ENCODE measurements around the gene C1QTNF2. TPM values are rescaled to one million over a fixed set of nuclear protein-coding genes. Genes with fewer than 3 reads are reported as not detected.

Gene C1QTNF2
- total RNA-seq, 1 experiment from 2014 or later: not detected

DNA sequence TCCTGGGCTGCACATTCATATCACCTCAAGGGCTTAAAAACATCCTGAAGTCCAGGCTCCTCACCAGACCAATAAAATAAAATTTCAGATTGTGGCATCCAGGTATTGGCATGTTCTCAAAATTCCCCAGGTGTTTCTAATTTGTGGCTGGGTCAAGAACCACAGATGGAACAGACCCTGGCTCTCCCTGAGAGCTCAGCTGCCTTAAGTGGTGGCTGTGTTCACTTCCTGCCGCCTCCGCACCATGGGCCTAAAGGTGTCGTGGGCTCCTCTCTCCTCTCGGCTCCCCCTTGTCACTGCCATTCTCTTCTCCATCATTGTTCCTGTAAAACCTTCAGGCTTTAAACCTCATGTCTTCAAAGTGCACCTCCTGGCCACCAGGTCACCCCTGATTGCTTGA, 40.2 kb downstream of the C1QTNF2 start:
- no peak overlapping the region for H3K27ac ChIP-seq (ENCODE audit: low read length)
- H3K4me3 ChIP-seq (ENCODE audit: low read length): no peak overlapping the region
- H3K9me2 ChIP-seq (replicated peaks; ENCODE audit: insufficient read depth, low read length): no peaks in the 10 kb centered on the region
- H3K9me3 ChIP-seq (ENCODE audit: low read length): no peaks in the 10 kb centered on the region
- no peak overlapping the region for H3K9ac ChIP-seq (ENCODE audit: low read length)
- H2AFZ ChIP-seq (ENCODE audit: low read length): no peak overlapping the region
- no peaks in the 10 kb centered on the region for H3K4me1 ChIP-seq (ENCODE audit: low read length)
- H3K4me2 ChIP-seq (ENCODE audit: low read depth, low read length, poor library complexity, severe bottlenecking): no peak overlapping the region
- no peaks in the 10 kb centered on the region for H3K36me3 ChIP-seq (ENCODE audit: insufficient read depth, low read length)
- H4K20me1 ChIP-seq (ENCODE audit: insufficient read depth, low read depth, low read length): no peaks in the 10 kb centered on the region
- no peaks in the 10 kb centered on the region for H3K79me2 ChIP-seq (ENCODE audit: low read length)
- DNase-seq: no peak
- no peaks in the 10 kb centered on the region for H3K27me3 ChIP-seq (ENCODE audit: low read length)

DNA sequence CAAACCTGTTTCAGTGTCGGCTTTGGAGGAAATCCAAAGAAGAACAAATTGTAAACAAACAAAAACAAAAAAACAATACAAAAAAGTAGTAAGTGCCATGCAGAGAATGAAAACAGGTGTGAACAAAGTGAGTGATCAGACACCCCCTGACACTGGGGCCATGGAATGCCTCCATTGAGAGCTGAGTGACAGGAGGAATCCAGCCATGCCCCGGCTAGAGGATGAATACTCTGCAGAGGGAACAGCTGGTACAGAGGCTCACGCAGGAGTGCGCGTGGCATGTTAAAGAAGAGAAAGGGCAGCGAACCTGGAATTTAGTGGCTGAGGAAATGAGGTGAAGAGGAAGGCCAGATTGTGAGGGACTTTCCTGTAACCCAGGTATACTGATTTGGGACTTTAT, 42.6 kb downstream of the C1QTNF2 start:
- H3K36me3 ChIP-seq (ENCODE audit: insufficient read depth, low read length): no peaks in the 10 kb centered on the region
- H3K9me2 ChIP-seq (replicated peaks; ENCODE audit: insufficient read depth, low read length): no peaks in the 10 kb centered on the region
- no peaks in the 10 kb centered on the region for H4K20me1 ChIP-seq (ENCODE audit: insufficient read depth, low read depth, low read length)
- H3K27ac ChIP-seq (ENCODE audit: low read length): no peak overlapping the region
- H3K9me3 ChIP-seq (ENCODE audit: low read length): no peaks in the 10 kb centered on the region
- DNase-seq: no peak
- H3K4me3 ChIP-seq (ENCODE audit: low read length): no peak overlapping the region
- no peak overlapping the region for H3K4me2 ChIP-seq (ENCODE audit: low read depth, low read length, poor library complexity, severe bottlenecking)
- no peaks in the 10 kb centered on the region for H3K4me1 ChIP-seq (ENCODE audit: low read length)
- H3K27me3 ChIP-seq (ENCODE audit: low read length): no peaks in the 10 kb centered on the region
- H3K79me2 ChIP-seq (ENCODE audit: low read length): no peaks in the 10 kb centered on the region
- no peak overlapping the region for H3K9ac ChIP-seq (ENCODE audit: low read length)
- H2AFZ ChIP-seq (ENCODE audit: low read length): no peak overlapping the region

DNA sequence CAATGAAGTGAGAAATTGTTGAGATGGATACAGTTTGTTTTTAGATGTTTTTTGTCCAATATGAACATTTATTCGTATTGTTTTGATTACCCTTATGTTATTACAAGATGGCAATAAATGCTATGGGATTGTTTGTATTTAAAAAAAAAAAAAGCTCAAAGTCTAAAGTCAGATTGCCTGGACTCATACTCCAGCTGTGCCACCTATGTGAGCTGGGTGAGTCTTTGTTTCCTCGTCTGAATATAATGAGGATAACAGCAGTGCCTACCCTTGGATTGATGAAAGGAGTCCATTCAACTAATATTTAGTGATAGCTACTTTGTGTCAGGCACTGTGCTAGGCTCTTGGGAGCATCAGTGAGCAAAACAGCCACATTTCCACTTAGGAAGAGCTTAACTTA, 43.4 kb downstream of the C1QTNF2 start:
- Histone ChIP-seq H3K36me3 (ENCODE audit: insufficient read depth, low read length) (no peaks in the 10 kb centered on the region), H3K9me3 (ENCODE audit: low read length) (no peaks in the 10 kb centered on the region), H4K20me1 (ENCODE audit: insufficient read depth, low read depth, low read length) (no peaks in the 10 kb centered on the region), H3K4me1 (ENCODE audit: low read length) (no peaks in the 10 kb centered on the region), H3K79me2 (ENCODE audit: low read length) (no peaks in the 10 kb centered on the region), H3K4me2 (ENCODE audit: low read depth, low read length, poor library complexity, severe bottlenecking) (no peak overlapping the region), H3K27me3 (ENCODE audit: low read length) (no peaks in the 10 kb centered on the region), H3K9me2 (replicated peaks; ENCODE audit: insufficient read depth, low read length) (no peaks in the 10 kb centered on the region), H2AFZ (ENCODE audit: low read length) (no peak overlapping the region), H3K9ac (ENCODE audit: low read length) (no peak overlapping the region), H3K4me3 (ENCODE audit: low read length) (no peak overlapping the region), H3K27ac (ENCODE audit: low read length) (no peak overlapping the region)
- no peak for DNase-seq

DNA sequence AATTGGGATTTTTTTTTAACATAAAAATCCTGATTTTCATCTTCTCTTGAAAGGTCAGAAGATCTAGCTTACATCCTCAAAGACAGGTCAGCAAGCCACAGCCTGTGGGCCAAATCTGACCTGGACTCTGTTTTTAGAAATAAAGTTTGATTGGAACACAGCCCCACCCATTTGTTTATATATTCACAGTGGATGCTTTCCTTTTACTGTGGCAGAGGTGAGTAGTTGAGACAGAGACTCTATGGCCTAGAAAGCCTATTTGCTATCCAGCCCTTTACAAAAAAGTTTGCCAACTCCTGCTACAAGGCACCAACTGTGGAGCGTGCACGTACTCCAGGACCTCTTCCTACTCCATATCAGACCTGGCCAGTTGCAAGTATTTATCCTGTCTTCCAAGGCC, 44.7 kb downstream of the C1QTNF2 start:
- Histone ChIP-seq H3K36me3 (ENCODE audit: insufficient read depth, low read length) (no peaks in the 10 kb centered on the region), H4K20me1 (ENCODE audit: insufficient read depth, low read depth, low read length) (no peaks in the 10 kb centered on the region), H3K9me2 (replicated peaks; ENCODE audit: insufficient read depth, low read length) (no peaks in the 10 kb centered on the region), H3K9ac (ENCODE audit: low read length) (no peak overlapping the region), H3K4me2 (ENCODE audit: low read depth, low read length, poor library complexity, severe bottlenecking) (no peak overlapping the region), H3K79me2 (ENCODE audit: low read length) (no peaks in the 10 kb centered on the region), H3K4me3 (ENCODE audit: low read length) (no peak overlapping the region), H3K9me3 (ENCODE audit: low read length) (no peaks in the 10 kb centered on the region), H2AFZ (ENCODE audit: low read length) (no peak overlapping the region), H3K27me3 (ENCODE audit: low read length) (no peaks in the 10 kb centered on the region), H3K4me1 (ENCODE audit: low read length) (no peaks in the 10 kb centered on the region), H3K27ac (ENCODE audit: low read length) (no peak overlapping the region)
- no peak for DNase-seq

DNA sequence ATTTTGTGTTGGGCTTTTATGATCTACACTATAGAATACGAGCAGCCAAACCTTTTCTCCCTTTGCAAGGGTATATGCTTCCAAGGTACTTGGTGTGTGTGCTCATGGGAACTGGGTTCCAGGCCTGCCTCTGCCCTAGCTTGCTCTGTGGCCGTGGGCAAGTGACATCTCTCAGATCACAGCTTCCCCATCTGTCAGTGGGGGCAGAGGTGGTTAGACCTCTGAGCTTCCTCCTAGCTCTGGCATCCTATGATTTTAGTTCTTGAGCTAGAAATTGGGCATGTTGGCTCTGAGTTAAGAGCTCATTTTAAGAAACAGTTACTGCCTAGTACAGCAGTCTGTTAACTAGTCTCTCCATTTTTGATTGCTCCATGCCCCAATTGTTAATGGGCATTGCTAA, 45.5 kb downstream of the C1QTNF2 start:
- Histone ChIP-seq H3K4me1 (ENCODE audit: low read length) (no peaks in the 10 kb centered on the region), H3K9ac (ENCODE audit: low read length) (no peak overlapping the region), H3K9me2 (replicated peaks; ENCODE audit: insufficient read depth, low read length) (no peaks in the 10 kb centered on the region), H3K27ac (ENCODE audit: low read length) (no peak overlapping the region), H3K36me3 (ENCODE audit: insufficient read depth, low read length) (no peaks in the 10 kb centered on the region), H3K4me3 (ENCODE audit: low read length) (no peak overlapping the region), H3K27me3 (ENCODE audit: low read length) (no peaks in the 10 kb centered on the region), H3K79me2 (ENCODE audit: low read length) (no peaks in the 10 kb centered on the region), H2AFZ (ENCODE audit: low read length) (no peak overlapping the region), H3K4me2 (ENCODE audit: low read depth, low read length, poor library complexity, severe bottlenecking) (no peak overlapping the region), H4K20me1 (ENCODE audit: insufficient read depth, low read depth, low read length) (no peaks in the 10 kb centered on the region), H3K9me3 (ENCODE audit: low read length) (no peaks in the 10 kb centered on the region)
- no peak for DNase-seq

DNA sequence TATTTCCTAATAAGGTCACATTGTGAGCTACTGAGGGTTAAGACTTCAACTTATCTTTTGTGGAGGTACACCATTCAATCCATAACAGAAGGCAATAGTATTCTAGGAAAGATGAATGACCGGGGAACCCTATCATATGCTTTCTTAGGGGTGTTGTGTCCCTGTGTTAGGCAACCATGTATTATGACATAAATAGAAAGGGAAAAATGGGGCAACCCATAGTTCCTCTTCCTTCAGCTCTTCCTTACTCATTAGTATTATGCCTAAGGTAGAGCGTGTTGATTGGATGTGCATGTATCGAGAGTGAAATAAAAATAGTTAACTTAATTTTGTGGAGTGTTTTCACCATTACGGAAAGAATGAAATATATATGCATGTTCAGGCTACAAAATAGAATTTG, 52.0 kb downstream of the C1QTNF2 start:
- Histone ChIP-seq H3K9me2 (replicated peaks; ENCODE audit: insufficient read depth, low read length) (no peaks in the 10 kb centered on the region), H3K4me3 (ENCODE audit: low read length) (no peak overlapping the region), H3K4me1 (ENCODE audit: low read length) (no peaks in the 10 kb centered on the region), H3K4me2 (ENCODE audit: low read depth, low read length, poor library complexity, severe bottlenecking) (no peak overlapping the region), H4K20me1 (ENCODE audit: insufficient read depth, low read depth, low read length) (no peaks in the 10 kb centered on the region), H2AFZ (ENCODE audit: low read length) (no peak overlapping the region), H3K9me3 (ENCODE audit: low read length) (no peaks in the 10 kb centered on the region), H3K79me2 (ENCODE audit: low read length) (no peaks in the 10 kb centered on the region), H3K27ac (ENCODE audit: low read length) (no peak overlapping the region), H3K36me3 (ENCODE audit: insufficient read depth, low read length) (no peaks in the 10 kb centered on the region), H3K27me3 (ENCODE audit: low read length) (no peaks in the 10 kb centered on the region), H3K9ac (ENCODE audit: low read length) (no peak overlapping the region)
- DNase-seq: no peak

DNA sequence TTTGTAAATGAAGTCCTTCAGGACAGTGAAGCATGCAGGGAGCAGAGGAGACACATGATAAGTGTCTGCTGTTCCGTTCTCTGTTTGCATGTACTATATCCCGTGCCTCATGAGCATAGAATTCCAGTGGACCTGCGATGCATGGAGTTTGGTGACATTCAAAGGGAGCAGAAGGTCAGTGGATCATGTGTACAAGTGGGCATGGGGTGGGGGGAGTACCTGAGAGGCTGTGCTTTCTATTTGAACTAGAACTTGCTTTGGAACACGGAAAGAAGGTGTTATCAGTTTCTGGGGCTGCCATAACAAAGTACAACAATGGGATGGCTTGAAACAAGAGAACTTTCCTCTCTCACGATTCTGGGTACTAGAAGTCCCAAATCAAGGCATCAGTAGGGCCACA, 53.0 kb downstream of the C1QTNF2 start:
- Histone ChIP-seq H3K4me1 (ENCODE audit: low read length) (no peaks in the 10 kb centered on the region), H3K4me2 (ENCODE audit: low read depth, low read length, poor library complexity, severe bottlenecking) (no peak overlapping the region), H3K4me3 (ENCODE audit: low read length) (no peak overlapping the region)

DNA sequence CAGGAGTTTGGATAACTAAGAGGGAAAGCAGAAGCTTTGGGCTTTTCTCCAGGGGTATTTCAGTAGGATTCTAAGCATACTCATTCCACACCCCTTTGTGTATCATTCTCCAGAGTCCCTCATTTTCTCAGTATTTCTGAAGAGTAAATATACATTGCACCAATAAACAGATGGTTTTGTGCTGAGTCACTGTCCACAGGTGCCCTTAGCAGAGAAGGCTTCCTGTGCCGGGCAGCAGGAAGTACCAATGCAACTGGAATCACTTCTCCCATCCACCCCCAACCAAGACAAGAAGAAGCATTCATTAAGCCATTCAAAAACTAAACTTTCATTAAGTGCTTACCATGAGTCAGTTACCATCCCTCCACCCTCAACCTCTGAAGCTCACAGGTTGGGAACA, 54.5 kb downstream of the C1QTNF2 start:
- H3K79me2 ChIP-seq (ENCODE audit: low read length): no peaks in the 10 kb centered on the region
- no peaks in the 10 kb centered on the region for H4K20me1 ChIP-seq (ENCODE audit: insufficient read depth, low read depth, low read length)
- no peaks in the 10 kb centered on the region for H3K36me3 ChIP-seq (ENCODE audit: insufficient read depth, low read length)
- no peaks in the 10 kb centered on the region for H3K9me3 ChIP-seq (ENCODE audit: low read length)
- DNase-seq: no peak
- H3K4me3 ChIP-seq (ENCODE audit: low read length): no peak overlapping the region
- no peak overlapping the region for H3K9ac ChIP-seq (ENCODE audit: low read length)
- H3K4me2 ChIP-seq (ENCODE audit: low read depth, low read length, poor library complexity, severe bottlenecking): no peak overlapping the region
- H3K27me3 ChIP-seq (ENCODE audit: low read length): no peaks in the 10 kb centered on the region
- no peak overlapping the region for H2AFZ ChIP-seq (ENCODE audit: low read length)
- H3K27ac ChIP-seq (ENCODE audit: low read length): no peak overlapping the region
- H3K4me1 ChIP-seq (ENCODE audit: low read length): no peaks in the 10 kb centered on the region
- H3K9me2 ChIP-seq (replicated peaks; ENCODE audit: insufficient read depth, low read length): no peaks in the 10 kb centered on the region

More for the DNA sequence above, 53.0 kb downstream of the C1QTNF2 start:
- H3K79me2 ChIP-seq (ENCODE audit: low read length): no peaks in the 10 kb centered on the region
- H3K36me3 ChIP-seq (ENCODE audit: insufficient read depth, low read length): no peaks in the 10 kb centered on the region
- H3K27me3 ChIP-seq (ENCODE audit: low read length): no peaks in the 10 kb centered on the region
- H3K9me3 ChIP-seq (ENCODE audit: low read length): no peaks in the 10 kb centered on the region
- no peak overlapping the region for H3K27ac ChIP-seq (ENCODE audit: low read length)
- H2AFZ ChIP-seq (ENCODE audit: low read length): no peak overlapping the region
- H4K20me1 ChIP-seq (ENCODE audit: insufficient read depth, low read depth, low read length): no peaks in the 10 kb centered on the region
- no peak for DNase-seq
- H3K9ac ChIP-seq (ENCODE audit: low read length): no peak overlapping the region
- H3K9me2 ChIP-seq (replicated peaks; ENCODE audit: insufficient read depth, low read length): no peaks in the 10 kb centered on the region

All from Karpas-422 (cell line).